HG03354 (cell line): Measurements from ENCODE around the gene SELENON.

Source experiments
- ATAC-seq: cut with Tn5 transposase; IDR thresholded peaks from one replicate; pipeline ENCODE4 v1.9.1; 2021; ENCODE audit warnings: mild to moderate bottlenecking; ENCODE audit not compliant: unreplicated experiment, poor library complexity, severe bottlenecking

The SELENON gene

DNA sequence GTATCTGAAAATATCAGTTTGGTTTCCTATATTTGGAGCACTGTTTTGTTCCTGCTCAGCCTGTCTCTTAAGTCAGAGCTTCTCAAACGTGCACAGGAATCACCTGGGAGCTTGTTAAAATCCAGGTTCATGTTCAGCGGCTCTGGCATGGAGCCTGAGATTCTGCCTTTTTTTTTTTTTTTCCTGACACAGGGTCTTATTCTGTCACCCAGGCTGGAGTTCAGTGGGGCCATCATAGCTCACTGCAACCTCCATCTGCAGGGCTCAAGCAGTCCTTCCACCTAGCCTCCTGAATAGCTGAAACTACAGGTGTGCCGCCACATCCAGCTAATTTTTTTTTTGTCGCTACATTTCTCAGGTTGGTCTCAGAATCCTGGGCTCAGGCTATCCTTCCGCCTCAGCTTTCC, 12.2 kb upstream of the SELENON start:
- no peak for ATAC-seq

DNA sequence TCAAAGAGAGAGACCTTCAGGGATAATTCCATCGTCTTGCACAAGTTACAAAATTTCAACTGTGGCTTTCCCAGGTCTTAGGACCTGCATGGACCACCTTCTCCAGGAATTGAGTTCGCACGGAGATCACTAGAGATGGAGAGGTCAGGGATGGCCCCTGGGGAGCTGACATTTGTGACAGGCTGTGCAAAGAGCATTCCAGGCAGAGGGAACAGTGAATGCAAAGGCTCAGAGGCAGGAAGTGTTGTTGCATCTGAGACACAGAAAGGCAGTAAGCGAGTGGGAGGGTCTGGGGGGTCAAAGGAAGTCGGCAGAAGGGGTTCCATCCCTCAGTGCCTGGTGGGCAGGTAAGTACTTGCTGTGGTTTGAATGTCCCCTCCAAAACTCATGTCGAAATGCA, 9.5 kb upstream of the SELENON start:
- no peak for ATAC-seq

DNA sequence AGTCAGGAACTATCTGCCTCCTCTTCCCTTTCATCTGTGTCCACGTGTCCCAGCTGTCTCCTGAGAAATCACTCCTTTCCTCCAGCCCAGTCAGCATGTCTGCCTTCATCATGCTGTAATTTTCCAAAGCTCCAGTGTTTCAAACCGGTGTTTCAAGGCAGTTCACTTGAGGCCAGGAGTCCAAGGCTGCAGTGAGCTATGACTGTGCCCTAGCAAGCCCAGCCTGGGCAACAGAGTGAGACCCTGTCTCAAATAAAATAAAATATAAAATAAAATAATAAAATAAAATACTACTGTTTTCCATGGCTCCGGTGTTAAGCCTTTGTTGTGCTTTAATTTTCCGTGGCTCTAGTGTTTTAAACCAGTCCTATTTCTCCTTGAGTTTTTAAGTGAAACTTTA, 7.9 kb upstream of the SELENON start:
- ATAC-seq, result no peak

DNA sequence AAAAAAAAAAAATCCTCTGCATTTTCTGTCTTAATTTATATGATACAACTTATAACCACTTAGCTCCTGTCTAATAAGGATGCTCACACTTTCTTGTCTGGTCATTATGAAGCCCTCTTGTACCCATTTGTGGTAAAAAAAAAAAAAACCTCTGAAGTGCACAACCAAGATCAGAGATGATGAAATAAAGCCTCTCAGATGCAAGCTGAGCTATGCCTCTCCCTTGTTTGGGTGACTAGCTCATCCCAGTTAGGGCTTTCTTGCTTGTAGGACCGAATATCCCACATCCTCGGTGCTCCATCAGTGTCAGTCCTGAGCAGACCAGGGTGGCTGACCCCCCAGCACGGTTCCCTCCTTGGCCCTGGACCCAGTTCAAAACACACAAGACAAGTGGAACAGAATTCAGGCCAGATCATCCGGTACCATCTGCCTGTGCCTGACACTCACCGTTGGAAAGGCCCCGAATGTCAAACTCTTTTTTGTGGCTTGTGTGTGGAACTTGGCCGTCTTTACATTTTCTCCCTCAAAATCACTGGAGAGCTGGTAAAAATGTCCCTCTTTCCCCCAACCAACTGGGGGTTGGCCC, 6.3 kb upstream of the SELENON start:
- ATAC-seq, result no peak

DNA sequence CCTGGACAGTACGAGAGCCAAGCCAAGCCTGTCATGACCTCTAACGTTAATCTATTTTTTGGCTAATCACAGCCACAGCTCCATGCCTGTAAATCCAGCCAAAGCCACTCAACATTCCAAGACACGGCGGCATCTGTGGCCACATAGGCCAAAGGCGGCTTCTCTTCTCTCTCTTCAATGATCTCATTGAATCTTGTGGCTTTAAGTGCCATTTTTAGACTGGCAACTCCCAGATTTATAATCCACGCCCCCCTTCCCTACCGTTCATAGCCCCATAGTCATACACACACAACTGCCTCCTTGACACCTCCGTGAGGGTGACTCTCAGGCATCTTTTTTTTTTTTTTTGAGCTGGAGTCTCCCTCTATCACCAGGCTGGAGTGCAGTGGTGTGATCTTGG, 5.7 kb upstream of the SELENON start:
- no peak for ATAC-seq

DNA sequence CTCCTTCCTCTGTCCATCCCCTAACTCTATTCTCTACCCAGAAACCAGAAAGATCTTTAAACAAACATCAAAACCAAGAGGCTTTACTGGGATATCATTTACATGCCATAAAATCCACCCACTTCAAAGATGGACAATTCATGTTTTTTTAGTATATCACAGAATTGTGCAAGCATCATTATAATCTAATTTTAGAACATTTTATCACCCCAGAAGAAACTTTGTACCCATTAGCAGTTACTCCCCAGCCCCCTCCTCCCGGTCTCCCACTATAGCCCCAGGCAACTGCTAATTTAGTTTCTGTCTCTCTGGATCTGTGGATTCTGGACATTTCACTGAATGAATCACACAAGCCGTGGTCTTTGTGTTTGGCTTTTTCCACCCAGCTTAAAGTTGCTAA, 4.8 kb upstream of the SELENON start:
- ATAC-seq, result no peak

DNA sequence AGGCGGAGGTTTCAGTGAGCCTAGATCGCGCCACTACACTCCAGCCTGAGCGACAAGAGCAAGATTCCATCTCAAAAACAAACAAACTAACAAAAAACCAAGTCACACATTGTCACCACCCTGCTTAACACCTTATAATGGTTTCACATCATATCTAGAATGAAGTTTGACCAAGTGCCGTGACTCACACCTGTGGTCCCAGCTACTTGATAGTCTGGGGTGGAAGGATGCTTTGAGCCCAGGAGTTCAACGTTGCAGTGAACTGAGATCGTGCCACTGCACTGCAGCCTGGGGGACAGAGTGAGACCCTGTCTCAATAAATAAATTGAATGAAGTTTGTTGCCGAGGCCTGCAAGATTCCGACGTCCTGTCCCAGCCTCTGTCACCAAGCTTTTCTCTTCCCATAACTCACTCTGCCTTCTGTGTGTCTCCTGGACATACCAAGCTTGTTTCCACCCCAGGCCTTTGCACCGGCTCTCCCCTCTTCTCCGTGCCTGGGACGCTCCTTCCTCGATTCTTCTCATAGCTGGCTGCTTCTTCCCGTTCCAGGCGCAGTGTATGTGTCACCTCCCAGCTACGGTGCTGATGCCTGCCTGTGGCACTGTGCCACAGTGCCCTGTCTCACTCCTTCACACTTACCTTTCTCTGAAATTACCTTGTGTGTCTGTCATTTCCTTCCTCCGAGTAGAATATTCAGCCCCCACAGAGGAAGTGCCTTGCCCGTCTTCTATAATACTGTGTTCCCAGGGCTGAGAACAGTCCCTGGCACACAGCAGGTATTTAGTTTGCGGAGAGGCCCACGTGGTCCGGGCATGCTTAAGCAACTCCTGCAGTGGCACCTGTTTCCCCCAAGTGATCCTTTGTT, 3.8 kb upstream of the SELENON start:
- no peak for ATAC-seq

DNA sequence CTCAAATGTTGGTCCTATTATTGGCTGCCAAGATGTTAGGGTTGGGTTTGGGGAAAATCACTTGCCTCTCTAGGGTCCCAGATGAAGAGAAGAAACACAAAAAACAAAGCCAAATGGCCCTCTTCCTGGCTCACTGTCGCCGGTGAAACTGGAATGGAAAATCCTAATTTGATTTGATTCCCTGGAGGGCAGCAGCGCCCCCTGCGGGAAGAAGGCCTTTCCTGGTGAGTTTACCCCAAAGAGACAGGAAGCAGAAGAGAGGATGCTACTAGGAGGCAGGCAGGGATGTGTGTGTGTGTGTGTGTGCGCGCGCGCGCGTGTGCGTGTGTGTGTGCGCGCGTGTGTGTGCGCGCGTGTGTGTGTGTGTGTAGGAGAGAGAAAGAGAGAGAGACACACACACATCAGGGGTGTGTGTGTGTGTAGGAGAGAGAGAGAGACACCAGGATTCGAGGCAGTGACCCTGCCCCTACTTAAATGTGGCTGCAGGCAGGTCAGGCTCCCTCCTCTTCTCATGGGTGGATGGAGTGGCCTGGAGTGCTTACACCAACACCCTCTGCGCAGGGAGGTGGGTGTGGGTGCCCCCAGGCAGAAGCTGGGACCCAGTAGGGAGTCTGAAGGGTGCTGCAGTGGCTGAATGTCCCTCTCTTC, 3.1 kb upstream of the SELENON start:
- no peak for ATAC-seq

DNA sequence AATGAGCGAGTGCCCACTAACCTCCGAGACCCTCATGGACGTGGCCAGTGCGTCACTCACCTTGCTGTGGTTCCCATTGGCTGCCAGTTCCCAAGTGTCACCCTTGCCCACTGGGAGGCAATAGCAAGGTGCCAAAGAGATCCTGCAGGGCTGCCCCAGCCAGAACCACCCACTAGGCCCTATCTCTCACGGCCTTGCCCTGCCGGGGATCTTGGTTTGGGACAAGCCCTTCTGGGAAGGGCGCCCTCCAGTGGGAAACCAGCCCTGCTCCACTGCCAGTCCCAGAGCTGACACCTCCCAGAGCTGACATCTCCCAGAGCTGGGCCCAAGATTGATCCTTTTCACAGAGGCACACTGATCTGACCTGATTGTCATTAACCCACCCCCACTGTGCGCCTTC, 2.1 kb upstream of the SELENON start:
- ATAC-seq, result no peak

DNA sequence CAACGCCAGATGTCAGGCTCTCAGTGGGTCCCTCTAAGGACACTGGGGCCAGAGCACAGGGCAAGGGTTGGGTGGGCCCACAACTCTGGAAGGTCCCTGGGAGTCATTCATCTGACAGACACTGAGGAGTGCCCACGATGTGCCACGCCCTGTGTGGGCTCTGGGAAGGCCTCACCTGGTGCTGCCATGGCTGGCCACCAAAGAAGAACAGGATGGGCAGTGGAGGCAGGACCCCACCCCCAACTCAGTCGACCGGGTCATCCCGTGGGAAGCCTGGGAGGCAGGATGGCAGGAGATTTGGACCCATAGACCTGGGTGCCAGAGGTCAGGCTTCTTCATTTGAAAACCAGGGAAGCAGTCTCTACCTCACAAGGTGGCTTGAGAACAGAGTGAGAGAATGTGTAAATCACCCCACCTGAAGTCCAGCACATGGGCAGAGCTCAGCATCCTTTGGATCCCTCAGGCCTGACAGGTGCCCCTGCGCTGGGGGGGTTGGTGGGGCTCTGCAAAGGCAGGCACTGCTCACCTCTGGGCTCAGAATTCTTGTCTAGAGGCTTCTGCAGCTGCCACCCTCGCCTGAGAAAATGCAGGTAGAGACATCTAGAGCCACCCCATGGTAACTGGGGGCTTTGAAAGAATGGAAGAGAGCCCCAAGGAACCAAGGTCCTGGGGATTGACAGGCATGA, 1.2 kb upstream of the SELENON start:
- no peak for ATAC-seq

DNA sequence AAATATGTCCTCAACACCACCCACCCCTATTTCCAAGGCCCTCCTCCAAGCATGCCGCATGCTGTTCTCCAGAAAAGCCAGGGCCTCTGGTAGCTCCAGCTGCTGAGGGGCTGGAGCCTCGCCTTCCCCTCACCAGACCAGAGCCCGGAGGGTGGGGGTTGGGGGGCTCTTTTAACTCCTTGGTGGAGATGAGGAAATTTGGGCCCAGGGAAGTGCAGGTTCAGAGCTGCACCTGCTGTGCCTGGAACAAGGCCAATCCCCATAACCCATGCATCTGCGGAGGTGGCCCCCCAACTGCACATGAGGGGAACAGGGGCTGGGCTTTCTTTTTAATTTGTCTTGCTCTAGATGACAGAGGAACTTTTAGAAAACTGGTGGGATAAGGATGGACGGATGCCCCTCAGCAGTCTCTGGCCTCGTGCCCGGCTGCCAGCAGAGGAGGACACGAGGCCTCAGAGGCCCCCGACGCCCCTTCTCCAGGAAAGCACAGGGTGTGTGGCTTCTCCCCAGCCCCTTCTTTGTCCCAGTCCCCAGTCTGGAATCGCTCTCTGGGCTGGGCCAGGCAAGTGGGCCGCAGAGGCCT, 550 bp upstream of the SELENON start:
- no peak for ATAC-seq

DNA sequence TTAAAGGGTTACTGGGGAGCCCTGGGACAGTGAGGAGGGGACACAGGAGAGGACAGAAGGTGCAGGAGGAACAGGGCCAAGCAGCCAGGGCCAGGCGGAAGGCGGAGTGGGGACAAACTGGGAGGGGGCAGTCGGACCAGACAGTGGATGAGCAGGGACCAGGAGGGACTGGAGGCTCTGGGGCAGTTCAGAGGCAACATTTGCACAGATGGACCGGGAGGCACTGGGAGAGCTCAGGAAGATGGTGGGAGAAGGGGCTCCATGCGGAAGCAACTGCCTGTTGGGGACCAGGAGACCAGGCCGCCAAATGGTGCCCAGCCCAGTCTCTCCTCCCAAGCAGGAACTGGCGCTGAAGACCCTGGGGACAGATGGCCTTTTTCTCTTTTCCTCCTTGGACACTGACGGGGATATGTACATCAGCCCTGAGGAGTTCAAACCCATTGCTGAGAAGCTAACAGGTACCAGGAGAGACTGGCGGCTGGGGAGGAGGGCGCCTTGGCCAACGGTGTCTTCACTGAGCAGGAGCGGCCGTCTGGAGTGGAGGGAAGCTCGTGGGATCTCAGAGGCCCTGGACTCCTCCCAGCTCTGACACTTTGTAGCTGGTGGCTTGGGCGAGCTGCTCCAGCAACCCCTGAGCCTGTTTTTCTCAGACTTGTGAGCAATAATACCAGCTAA, 847 bp downstream of the SELENON start:
- ATAC-seq, result no peak

DNA sequence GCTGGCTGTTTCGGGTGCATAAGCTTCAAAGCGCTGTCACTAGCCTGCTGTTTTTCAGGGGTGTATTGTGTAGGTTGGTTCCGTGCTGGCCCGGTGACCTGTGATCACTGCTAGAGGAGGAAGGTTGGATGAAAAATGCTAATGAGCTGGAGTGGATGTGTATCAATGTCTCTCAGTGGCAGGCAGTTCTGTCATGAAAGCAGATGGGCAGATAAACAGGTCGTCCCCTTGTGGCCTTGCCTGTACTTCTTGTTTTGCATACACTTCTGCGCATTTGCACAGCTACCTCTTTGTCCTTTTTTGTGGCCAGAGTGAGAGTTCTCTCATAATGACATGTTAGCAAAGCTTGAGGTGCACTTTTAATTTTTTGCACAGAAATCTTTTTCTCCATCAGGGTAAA, 2.9 kb downstream of the SELENON start:
- peak; percentile 47 for ATAC-seq

DNA sequence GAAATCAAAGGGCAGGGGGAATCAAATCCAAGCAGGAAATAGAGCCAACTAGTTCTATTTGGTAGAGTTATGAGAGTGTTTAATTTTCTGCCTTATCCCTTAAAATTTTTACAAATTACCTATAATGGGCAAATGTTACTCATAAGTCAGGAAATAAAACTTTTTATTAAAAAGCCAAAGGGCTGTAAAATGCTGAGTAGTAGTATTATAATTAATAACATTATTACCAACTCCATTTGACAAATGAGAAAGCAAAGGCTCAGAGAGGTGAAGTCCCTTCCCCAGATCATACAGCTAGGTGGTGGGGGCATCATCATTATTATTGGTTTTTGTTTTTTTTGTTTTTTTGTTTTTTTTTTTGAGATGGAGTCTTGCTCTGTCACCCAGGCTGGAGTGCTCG, 3.4 kb downstream of the SELENON start:
- no peak for ATAC-seq

DNA sequence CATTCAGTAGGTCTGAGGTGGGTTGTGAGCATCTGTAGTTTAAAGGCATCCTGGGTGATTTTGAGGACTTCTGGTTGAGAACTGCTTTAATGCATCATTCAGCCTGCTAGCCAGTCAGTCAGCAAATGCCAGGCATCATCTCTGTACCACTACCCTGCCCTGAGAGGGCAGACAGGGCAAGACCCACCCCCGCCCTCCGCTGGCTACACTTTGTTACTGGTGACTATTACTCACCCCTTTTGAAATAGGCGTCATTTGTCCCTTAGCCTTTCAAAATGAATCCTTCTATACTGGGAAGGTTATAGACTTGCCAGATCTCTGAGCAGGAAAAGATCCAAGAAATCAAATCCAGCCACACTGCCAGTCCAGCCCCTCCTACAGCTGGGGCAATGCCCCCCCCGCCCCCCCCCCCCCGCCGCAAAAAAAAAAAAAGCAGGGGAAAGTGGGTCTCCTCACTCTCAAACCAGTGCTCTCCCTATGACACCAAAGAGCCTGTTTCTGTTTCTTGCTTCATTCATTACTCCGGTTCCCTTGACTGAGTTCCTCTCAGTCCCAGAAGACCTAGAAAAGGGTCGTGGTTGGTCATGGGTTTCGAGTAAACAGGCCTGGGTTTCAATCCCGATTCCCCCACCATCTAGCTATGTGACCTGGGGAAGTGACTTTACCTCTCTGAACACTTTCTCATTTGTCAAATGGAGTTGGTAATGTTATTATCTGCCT, 4.4 kb downstream of the SELENON start:
- no peak for ATAC-seq

DNA sequence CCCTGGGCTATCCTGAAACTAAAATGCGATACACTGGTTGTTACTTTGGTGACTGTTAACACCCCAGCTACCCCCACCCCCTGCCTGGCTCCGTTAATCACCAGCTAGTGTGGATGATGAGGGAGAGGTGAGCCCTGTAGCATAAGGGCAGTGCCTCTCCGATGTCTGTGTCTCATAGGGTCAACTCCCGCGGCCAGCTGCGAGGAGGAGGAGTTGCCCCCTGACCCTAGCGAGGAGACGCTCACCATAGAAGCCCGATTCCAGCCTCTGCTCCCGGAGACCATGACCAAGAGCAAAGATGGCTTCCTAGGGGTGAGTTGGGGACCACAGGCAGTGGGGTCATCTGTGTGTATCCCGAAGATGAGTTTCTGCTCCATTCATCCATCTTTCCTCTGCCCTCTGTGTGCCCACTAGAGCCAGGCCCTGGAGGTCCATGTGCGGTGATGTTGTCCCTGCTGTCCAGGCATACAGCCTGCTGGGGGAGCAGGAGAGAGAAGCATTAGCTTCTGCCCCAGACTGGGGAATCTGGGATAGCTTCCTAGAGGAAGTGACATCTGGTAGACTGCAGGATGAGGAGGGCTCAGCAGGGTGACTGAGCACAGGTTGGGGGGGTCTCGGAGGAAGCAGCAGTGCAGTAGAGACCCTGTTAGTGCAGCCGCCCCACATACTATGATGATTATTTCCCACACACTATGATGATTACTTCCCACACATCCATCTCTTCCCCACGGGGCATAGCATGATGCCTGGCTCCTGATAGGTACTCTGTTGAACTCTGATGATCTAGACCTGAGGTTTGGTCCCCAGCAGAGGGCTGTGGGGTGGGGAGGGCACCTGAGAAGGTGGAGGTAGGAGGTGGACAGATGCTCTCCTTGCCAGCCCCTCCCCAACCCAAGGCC, 5.2 kb downstream of the SELENON start:
- no peak for ATAC-seq

DNA sequence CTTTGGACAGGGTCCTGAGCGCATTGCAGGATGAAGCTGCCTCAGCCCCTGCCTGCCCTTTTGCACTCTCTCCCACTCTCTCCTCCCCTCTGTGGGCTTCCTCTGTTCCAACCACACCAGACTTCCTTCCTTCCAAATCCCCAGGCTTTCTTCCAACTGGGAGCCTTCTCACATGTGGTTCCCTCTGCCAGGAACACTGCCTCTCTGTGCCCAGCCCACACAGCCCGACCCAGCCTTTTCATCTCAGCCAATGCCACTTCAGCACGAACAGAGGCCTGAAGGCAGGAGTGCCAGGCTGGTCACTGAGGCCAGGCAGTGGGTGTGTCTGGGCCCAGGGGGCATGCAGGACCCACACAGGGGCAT, 5.9 kb downstream of the SELENON start:
- ATAC-seq, result no peak

DNA sequence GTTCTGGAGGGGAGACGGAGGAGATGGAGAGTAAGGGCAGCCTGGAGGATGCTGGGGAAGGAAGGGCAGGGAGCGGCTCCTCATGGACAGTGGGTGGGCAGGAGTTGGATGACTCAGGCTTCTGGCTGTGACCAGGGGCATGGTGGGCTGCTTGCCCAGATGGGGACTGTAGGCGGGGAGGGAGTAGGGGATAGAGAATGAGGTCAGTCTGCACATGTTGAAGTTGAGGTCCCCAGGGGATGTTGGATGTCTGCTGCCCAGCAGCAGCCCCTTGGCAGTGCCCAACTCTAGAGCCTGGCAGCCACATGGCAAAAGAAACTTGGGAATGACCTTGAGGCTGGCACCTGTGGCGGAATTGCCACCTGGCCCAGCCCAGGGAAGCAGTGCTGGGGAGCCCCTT, 6.4 kb downstream of the SELENON start:
- ATAC-seq, result no peak
